K562 treated with DMSO at 1 percent for 24 hours (cell line): Measurements from ENCODE around the gene NME2. TPM values are rescaled to one million over a fixed set of nuclear protein-coding genes. Genes with fewer than 3 reads are reported as not detected.

Source experiments
- total RNA-seq: library from RNA; unstranded; fragments of 300-600 nt; gene quantifications from 2 replicates; pipeline ENCODE4 v1.2.3, GENCODE V29; 2022; ENCODE audit warnings: low read depth; ENCODE audit not compliant: insufficient read depth

Gene NME2
- total RNA-seq = 868 and 956 TPM in 2 replicates

GRCh38 chr17:51166198-51166986, at the start of gene NME2:
TSS of gene NME2 (plus strand) at chr17:51166411. CDS start at chr17:51166831, 420 bp downstream.

GRCh38 chr17:51120739-51121619, 45.2 kb upstream of the NME2 start, which contains the start of gene SPAG9:
TSS of gene SPAG9 (minus strand) at chr17:51120868. CDS start at chr17:51120656, 212 bp downstream.

GRCh38 chr17:51153210-51154072, 12.8 kb upstream of the NME2 start, which contains the start of gene NME1:
TSS of gene NME1 (plus strand) at chr17:51153559. CDS start at chr17:51155655, 2,096 bp downstream.

Other genes with a start within 250 kb of the NME2 start
- gene SPAG9, start 45.5 kb upstream of the NME2 start, total RNA-seq = 39.6 and 51.0 TPM in 2 replicates
- gene NME1, start 12.9 kb upstream of the NME2 start, total RNA-seq = 63.4 and 66.6 TPM in 2 replicates
- gene MBTD1, start 93.6 kb downstream of the NME2 start, total RNA-seq = 5.1 and 5.7 TPM in 2 replicates
- gene UTP18, start 94.1 kb downstream of the NME2 start, total RNA-seq = 42.0 and 45.0 TPM in 2 replicates